Measurements from ENCODE around the gene NANS. TPM values are rescaled to one million over a fixed set of nuclear protein-coding genes. Genes with fewer than 3 reads are reported as not detected.

NANS gene
- total RNA-seq, 1 experiment from 2014 or later: 40.4 TPM

- Histone ChIP-seq H3K18ac (ENCODE audit: insufficient read length, low read depth, low read length) (no peak overlapping the region), H2BK120ac (ENCODE audit: low read depth, low read length, poor library complexity, severe bottlenecking) (no peak overlapping the region), H2AK5ac (ENCODE audit: insufficient read length, low read length) (no peak overlapping the region), H3K56ac (ENCODE audit: insufficient read length, low read depth, low read length) (no peak overlapping the region), H3K27me3 (ENCODE audit: insufficient read depth, low read length) (no peaks in the 10 kb centered on the region), H4K5ac (ENCODE audit: insufficient read length, low read depth, low read length) (no peak overlapping the region), H2BK12ac (ENCODE audit: insufficient read length, low read depth, low read length) (no peak overlapping the region), H2BK15ac (ENCODE audit: low read depth, low read length) (no peak overlapping the region), H3K4me1 (ENCODE audit: insufficient read depth, low read length) (no peaks in the 10 kb centered on the region; the same call in 1 of the 2 replicates), H3K27ac (ENCODE audit: insufficient read length, low read depth, low read length) (no peak overlapping the region), H3T11ph (ENCODE audit: low read length) (no peak overlapping the region), H2AFZ (ENCODE audit: low read length) (no peak overlapping the region), H3K9me3 (ENCODE audit: control insufficient read depth, low read depth, low read length) (no peaks in the 10 kb centered on the region), H2BK5ac (ENCODE audit: insufficient read length, low read length) (no peak overlapping the region), H3K14ac (ENCODE audit: insufficient read depth, low read length) (no peak overlapping the region), H4K91ac (ENCODE audit: insufficient read length, low read depth, low read length) (no peak overlapping the region), H3K79me1 (ENCODE audit: insufficient read depth, low read depth, low read length, poor library complexity, severe bottlenecking) (no peaks in the 10 kb centered on the region), H4K20me1 (ENCODE audit: control insufficient read depth, insufficient read depth, insufficient read length) (no peaks in the 10 kb centered on the region), H3K23me2 (ENCODE audit: insufficient read length, low read depth, low read length, poor library complexity, severe bottlenecking) (no peaks in the 10 kb centered on the region), H3K9ac (ENCODE audit: extremely low read depth, insufficient read length, low read length) (no peak overlapping the region), H3K4me2 (ENCODE audit: insufficient read depth, insufficient read length, low read length) (no peak overlapping the region), H4K8ac (replicated peaks; ENCODE audit: insufficient read length, low read depth, low read length) (no peak overlapping the region), H3K23ac (ENCODE audit: insufficient read length, low read depth, low read length) (no peak overlapping the region), H3K79me2 (ENCODE audit: insufficient read depth, low read length) (no peaks in the 10 kb centered on the region), H3K4ac (ENCODE audit: low read depth, low read length) (no peak overlapping the region), H2BK20ac (ENCODE audit: low read depth, low read length, poor library complexity, severe bottlenecking) (no peak overlapping the region)
- WGBS (ENCODE audit: extremely low coverage, insufficient read length, low lambda C conversion rate): no CpG with 5 or more reads among the region's 4 CpGs
- H3K36me3 Mint-ChIP-seq (ENCODE audit: insufficient read depth in 1 of 3, low read depth in 3 of 3): peaks cover 0 to 15% (median 8%) of the 10 kb centered on the region in 3 experiments; a peak in 3 of 7 replicates
- TF ChIP-seq CTCF (conservative IDR thresholded peaks at IDR 0.05): no peak
- H3K27ac Mint-ChIP-seq: no peak overlapping the region
- no peak for DNase-seq
- peaks cover under 1% of the 10 kb centered on the region; the same call in 1 of the 2 replicates for H3K27me3 Mint-ChIP-seq (ENCODE audit: low read depth)
- no peak overlapping the region for H3K4me3 Mint-ChIP-seq
- no peaks in the 10 kb centered on the region for H3K9me3 Mint-ChIP-seq
- peaks cover 17 to 22% of the 10 kb centered on the region in 2 experiments for H3K4me1 Mint-ChIP-seq
Observed at GRCh38 chr9:98097836-98098235, 41.3 kb downstream of the NANS start.
